GM19239 (cell line): ENCODE results near the gene ALLC.

Experiments used
- DNase-seq: peaks from one replicate; pipeline ENCODE4 v3.0.0; 2011; ENCODE audit warnings: low spot score; ENCODE audit not compliant: insufficient read length
- FAIRE-seq: peaks from 2 replicates; lab custom pipeline; 2011; peaks lifted over from hg19 to GRCh38; lab: Jason Lieb, UNC

Gene ALLC

GRCh38 chr2:3637692-3638455 is 20.1 kb upstream of the ALLC start:
- DNase-seq (no peak), FAIRE-seq (no peak)

DNA sequence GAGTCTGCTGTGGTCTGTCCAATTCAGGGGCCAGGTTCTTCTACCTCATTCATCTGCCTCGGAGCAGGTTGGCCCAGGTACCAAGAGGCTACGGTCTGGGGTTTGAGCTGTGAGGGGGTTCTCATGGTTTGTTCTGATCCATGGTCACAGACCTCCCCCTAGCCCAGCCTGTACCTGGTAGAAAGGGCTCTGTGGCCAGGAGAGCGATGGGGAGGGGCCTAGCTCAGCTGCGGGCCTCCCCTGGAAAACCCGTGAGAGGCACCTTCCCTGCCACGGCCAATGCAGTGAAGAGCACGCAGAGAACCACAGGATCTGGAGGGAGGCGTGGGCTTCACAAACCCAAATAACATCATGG is 19.6 kb upstream of the ALLC start:
- DNase-seq (no peak), FAIRE-seq (no peak)

DNA sequence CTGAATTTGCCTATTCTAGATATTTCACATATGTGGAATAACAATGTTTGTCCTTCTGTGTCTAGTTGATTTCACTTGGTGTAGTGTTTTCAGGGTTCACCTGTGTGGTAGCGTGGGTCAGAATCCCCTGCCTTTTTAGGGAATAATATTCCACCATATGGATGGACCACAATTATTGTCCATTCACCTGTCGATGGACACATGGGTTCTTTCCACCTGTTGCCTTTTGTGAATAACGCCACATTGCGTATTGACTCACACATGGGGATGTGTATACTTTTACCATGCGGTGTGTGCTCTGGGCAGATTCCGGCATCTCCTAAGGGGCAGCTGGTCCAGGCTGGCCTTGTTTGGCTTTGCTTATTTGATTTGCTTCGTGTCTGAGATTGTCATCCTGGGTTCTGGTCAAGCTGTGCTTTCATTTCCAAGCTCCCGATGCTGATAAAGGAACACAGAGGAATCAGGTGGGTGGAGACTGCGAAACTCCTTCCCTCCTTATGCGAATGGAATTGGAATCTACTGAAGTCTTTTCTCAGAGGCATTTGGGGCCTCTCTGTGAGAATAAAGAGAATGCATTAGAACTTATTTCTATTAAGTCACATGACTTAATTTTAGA is 18.9 kb upstream of the ALLC start:
- DNase-seq (no peak), FAIRE-seq (no peak)

- DNase-seq (no peak), FAIRE-seq (no peak)
These were observed 18.3 kb upstream of the ALLC start for GRCh38 chr2:3639653-3640052.

DNA sequence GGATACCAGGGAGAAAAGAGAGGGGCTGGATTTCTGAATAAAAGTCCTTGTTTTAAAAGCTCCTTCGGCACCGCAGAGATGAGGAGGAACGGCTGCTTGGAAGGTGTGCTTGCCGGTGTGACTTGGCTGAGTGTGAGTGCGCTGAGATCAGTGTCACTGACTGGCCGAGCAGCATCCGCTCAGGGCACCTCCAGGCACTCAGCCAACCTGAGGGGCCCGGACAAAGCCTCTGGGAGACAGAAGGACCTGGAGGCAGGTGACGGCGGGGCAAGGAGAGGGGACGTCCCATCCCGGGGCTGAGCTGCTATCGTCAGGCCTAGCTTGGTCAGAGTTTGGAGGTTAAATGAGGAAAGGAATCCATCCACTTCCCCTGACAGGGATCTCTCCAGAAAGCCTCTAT is 16.8 kb upstream of the ALLC start:
- no peak for FAIRE-seq
- DNase-seq = no peak

GRCh38 chr2:3641841-3642421 is 16.1 kb upstream of the ALLC start:
- DNase-seq (no peak), FAIRE-seq (no peak)

DNA sequence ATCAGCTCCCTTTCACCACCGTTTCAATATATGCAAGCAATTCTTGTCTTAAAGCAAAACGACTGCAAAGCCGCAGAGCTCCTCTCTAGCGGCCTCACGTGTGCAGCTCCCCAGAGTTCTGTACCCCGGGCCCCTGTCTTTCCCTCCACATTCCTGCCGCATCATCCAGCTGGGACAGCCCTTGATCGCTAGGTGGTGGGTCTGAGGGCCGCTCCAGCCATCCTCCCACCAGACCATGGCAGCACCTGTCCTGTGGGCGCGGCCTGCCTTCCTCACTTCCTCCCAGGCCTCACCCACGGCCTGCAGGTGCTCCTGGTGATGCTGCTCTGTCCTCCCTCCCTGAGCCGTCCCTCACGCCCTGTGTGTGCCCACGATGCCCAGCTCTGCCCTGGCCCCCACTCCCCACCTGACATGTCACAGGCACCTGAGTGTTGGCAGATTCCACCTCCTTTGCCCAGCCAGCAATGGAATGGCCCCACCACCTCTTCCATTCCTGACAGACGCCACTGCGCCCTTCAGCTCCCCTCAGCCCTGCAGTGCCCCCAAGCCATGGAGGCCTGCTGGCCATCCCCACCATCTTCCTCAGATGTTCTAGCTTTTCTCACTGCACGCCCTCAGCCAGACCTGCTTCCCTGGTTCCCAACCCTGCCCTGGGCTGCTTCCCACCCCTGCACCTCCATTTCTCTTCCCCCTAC is 15.3 kb upstream of the ALLC start:
- no peak for FAIRE-seq

GRCh38 chr2:3643371-3644245 is 14.4 kb upstream of the ALLC start:
- DNase-seq (no peak), FAIRE-seq (no peak)

More for the DNA sequence above, 15.3 kb upstream of the ALLC start:
- DNase-seq = no peak

GRCh38 chr2:3644246-3644525 is 13.8 kb upstream of the ALLC start:
- FAIRE-seq (no peak), DNase-seq (peak; percentile 47)

DNA sequence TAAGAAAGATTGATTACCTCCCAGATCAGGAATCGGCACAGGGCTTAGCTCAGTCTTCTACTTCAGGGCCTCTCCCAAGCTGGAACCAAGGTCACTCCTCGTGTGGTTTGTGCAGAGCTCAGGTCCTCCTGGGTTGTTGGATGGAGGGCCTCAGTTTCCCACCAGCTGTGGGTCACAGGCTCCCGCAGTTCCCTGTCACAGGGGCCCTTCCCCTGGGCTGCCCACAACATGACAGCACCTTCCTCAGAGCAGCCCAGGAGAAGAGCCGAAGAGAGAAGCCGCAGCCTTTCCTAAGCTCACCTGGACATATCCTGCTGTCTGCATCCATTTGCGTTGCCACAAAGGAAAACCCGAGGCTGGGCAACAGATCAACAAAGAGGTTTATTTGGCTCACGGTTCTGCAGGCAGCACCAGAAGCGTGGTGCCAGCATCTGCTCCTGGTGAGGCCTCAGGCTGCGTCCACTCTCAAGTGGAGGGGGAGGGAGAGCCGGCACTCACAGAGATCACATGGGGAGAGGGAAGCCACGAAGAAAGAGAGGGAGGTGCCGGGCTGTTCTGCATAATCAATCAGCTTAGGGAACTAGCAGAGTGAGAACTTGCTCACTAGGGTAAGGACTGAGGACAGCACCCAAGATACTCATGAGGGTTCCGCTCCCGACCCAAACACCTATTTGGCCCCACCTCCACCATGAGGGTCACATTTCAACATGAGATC is 13.0 kb upstream of the ALLC start:
- no peak for DNase-seq
- no peak for FAIRE-seq

DNA sequence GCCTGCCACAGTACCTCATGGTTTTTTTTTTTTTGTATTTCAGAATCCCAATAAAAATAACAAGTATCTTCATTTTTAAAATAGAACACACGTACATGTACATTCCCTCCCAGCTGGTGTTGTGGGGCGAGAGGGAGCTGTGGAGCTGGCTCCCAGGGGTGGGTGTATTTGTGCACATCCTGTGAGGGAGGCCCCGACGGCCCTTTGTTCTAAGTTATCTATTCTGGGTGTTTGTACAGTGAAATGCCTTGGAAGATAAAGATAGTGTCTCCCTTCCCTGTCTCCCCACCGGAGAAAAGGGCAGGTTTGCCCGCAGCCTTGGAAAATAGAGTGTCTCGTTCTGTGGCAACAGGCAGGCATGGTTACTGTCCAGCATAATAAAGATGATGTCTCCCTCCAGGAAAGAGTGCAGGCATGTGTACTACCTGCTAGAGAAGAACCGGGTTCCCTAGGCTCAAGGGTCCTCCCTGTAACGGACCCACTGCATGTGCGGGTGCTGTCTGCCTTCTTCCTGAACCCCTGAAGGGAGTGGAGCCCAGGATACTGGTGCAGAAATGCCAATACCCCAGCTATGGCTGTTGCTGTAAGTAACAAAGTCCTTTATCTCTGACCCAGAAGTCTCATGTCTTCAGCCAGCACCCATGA is 12.1 kb upstream of the ALLC start:
- no peak for FAIRE-seq

DNA sequence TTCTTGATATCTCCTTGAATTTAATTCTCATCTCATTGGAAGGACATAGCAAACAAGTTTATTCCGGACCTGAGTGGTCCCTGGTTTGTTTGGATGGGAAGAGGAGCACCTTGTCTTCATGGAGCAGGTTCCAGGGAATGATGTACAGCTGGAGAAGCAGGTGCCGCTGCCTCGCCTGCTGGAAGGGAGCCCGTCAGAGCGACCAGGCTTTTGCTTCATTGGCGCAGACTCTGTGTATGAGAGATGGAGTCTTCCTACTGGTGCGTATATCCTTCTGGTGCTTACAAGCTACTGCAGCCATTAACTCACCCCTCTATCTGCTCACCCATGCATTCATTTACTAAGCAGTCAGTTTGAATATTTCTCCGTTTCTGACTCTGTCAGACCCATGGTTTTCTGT is 11.6 kb upstream of the ALLC start:
- DNase-seq = no peak
- no peak for FAIRE-seq

More for the DNA sequence above, 12.1 kb upstream of the ALLC start:
- DNase-seq = no peak

DNA sequence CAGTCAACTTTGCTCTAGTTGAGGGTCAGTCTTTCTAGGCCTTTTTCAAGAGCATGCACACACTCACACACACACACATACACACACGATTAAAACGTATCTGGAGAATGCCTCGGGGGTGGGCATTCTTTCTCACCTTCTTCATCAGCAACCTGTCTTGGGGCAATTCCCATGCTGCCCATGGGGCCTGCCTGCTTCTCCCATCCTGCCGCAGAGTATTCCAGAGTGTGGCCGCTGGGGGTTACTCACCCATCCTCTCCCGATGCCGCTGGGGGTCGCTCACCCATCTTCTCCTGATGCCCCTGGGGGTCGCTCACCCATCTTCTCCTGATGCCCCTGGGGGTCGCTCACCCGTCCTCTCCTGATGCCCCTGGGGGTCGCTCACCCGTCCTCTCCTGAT is 10.8 kb upstream of the ALLC start:
- FAIRE-seq = no peak

DNA sequence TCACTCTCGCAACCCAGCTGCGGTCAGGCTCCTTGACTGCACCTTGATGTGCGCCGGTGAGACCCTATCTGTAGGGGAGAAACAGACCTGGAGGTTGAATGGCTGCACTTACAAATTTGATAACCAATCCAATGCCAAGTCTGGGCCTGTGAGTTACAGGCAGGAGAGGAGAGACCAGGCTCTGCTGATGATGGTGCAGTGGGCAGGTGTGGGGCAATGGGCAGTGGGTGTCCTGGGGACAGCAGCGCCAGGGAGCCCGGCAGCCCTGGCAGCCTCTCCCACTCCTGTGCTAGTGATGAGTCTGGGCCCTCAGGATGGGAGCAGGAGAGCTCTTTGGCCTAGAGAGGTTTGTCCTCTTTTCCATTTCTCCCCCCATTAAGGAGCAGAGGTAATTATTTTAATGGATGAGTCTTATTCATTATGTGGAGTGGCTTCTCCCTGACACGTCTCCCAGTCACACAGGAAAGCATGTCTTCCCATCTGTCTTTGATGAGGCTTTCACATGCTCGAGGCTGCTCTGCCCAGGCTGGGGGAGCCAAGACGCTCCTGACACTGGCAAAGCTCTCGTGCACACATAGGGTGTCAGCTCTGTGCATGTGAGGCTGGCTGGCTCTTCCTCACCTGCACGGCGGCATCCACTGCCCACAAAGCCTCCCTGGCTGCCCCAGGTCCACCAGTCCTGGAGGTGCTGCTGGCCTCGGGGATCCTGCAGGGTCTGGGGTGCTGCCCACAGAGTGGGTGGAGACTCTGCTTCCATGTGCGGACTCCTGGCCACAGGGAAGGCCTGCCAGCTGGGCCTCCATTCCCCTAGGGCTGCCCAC is 10.0 kb upstream of the ALLC start:
- DNase-seq (no peak), FAIRE-seq (no peak)

More for the DNA sequence above, 10.8 kb upstream of the ALLC start:
- DNase-seq = no peak

DNA sequence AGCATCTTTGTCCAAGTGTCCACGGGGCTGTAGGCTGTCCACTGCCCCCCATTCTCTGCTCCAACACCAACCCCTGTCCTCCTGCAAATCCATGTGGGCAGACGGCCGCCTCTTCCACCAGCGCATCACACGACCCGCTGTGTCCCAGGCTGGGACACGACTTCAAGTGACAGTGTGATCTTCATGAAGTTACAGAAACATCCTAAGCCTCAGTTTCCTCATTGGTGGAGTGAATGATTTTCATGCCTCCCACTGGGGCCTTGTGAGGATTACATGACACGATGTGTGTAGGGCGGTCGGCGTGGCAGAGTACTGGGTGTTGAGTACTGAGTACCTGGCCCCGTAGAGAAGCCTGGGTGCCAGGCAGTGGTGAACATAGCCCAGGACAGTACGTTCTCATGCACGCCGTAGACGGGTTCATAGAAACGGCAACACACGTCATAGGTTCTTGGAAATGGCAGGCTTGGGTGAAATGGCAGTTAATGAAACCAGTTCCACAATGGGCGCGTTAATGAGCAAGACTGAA is 9.3 kb upstream of the ALLC start:
- FAIRE-seq = no peak
- DNase-seq = no peak

GRCh38 chr2:3649581-3649980 is 8.4 kb upstream of the ALLC start:
- DNase-seq (no peak), FAIRE-seq (no peak)

DNA sequence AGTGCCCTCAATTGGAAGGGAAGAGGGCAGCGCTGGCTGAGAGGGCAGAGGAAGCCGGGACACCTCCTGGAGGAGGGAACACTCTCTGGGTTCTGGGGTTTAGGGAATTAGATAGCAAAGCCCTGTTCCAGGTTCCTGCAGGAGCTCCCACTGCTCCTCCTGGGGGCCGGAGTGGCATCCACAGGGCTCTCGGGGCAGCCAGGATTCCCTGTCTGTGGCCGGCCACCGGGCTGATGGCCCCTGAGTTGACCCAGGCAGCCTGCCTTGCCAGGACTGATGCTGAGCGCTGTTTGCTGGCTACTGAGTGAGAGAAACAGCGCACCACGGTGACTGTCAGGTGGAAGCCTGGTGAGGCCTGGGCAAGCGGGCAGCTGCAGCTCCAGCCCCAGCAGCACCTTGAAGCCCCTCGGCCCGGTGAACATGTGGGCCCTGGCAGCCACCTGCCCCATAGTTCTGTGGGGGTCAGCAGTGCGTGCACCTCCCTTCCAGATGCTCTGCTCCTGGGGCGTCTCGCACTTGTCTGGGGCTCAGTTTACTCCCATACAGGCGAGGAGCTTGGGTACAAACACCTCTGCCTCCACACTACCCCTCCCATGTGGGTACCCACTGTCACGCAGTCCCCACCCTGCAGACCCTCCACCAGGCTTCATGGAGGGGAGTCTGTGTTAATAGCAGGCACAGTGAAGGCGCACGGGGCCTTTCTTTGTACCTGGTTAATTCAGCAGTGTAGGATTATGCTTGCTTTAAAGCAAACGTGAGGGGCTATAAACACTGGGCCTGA is 7.7 kb upstream of the ALLC start:
- DNase-seq (no peak), FAIRE-seq (no peak)
